Peyer's patch (tissue), 4 donors: Measurements from ENCODE around the gene C6orf47. TPM values are rescaled to one million over a fixed set of nuclear protein-coding genes. Genes with fewer than 3 reads are reported as not detected.

Source experiments
- DNase-seq, 3 donors: peaks; one replicate each; pipeline ENCODE4 v3.0.0-alpha.2; 2017 to 2019
- H3K27ac ChIP-seq, 4 donors: fragments of 200-600 bp; sonication (generic); one replicate each; pipeline ENCODE4 v1.5.1; 2016 to 2019
- H3K27me3 ChIP-seq, 2 donors: fragments of 200-600 bp; sonication (generic); one replicate each; pipeline ENCODE4 v1.5.1; 2019
- H3K36me3 ChIP-seq, 3 donors: fragments of 200-600 bp; sonication (generic); one replicate each; pipeline ENCODE4 v1.5.1; 2016 to 2019
- H3K4me1 ChIP-seq, 4 donors: fragments of 200-600 bp; sonication (generic); one replicate each; pipeline ENCODE4 v1.5.1; 2016 to 2019
- H3K4me3 ChIP-seq, 4 donors: fragments of 200-600 bp; sonication (generic); 1 replicate in 3 of 4; 2 replicates in 1 of 4; pipeline ENCODE4 v1.5.1; 2016 to 2019; ENCODE audit warnings: mild to moderate bottlenecking in 1 of 4
- H3K9me3 ChIP-seq, 4 donors: fragments of 200-600 bp; sonication (generic); one replicate each; pipeline ENCODE4 v1.5.1; 2016 to 2019; ENCODE audit warnings: mild to moderate bottlenecking in 1 of 4
- POLR2A ChIP-seq, 2 donors: fragments of 450-650 bp; IDR thresholded peaks; one replicate each; pipeline ENCODE4 v1.5.1; 2017; ENCODE audit warnings: antibody characterized with exemption in 2 of 2, mild to moderate bottlenecking in 2 of 2, moderate library complexity in 2 of 2
- total RNA-seq, 4 donors: library from RNA; depleted of rRNA; stranded (reverse); fragments of >200 nt; gene quantifications; one replicate each; pipeline ENCODE4 v1.1.0, GENCODE V29; 2016
- TF ChIP-seq, protein P1 (sequence below), 6 experiments: fragments of 450-650 bp in 4 of 6; fragments of 200-600 bp in 2 of 6; sonication (generic) in 1 of 6; IDR thresholded peaks; one replicate each; pipeline ENCODE4 v1.5.1; 2017 to 2019; ENCODE audit warnings: antibody characterized with exemption in 6 of 6, mild to moderate bottlenecking in 3 of 6, moderate library complexity in 1 of 6

C6orf47 gene
- total RNA-seq, 4 donors from 2014 or later = 26.4 to 46.7 (median 37.2) TPM

DNA sequence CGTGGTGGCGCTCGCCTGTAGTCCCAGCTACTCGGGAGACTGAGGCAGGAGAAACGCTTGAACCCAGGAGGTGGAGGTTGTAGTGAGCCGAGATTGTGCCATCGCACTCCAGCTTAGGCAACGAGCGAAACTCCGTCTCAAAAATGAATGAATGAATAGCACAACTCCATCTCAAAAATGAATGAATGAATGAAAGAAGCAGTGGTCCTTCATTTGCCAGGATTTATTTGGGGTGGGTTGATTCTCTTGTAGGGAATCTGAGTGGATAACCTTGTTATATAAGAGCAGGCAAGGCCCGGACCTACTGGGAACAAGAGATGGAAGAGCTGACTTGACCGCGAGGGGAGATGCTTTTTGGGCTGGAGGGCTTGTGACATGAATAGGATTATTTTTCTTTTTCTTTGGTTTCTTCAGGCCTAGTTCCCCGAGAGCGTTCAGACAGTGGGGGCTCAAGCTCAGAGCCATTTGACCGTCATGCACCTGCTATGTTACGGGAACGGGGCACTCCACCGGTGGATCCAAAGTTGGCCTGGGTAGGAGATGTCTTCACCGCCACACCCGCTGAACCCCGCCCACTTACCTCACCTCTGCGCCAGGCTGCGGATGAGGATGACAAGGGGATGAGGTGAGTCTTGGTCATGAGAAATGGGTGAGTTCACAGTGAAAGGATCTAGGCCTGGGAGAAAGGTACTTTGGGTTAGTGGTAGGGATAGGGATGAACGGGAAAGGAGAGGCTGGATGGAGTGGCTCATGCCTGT lies 30.2 kb downstream of the C6orf47 start:
- Histone ChIP-seq H3K9me3 (no peaks in the 10 kb centered on the region), H3K36me3 (peaks cover 0 to 99% (median 0%) of the 10 kb centered on the region in 3 donors), H3K4me1 (no peaks in the 10 kb centered on the region), H3K27ac (no peak overlapping the region), H3K27me3 (no peaks in the 10 kb centered on the region), H3K4me3 (no peak overlapping the region)
- DNase-seq = no peak
- TF ChIP-seq, protein P1, sequence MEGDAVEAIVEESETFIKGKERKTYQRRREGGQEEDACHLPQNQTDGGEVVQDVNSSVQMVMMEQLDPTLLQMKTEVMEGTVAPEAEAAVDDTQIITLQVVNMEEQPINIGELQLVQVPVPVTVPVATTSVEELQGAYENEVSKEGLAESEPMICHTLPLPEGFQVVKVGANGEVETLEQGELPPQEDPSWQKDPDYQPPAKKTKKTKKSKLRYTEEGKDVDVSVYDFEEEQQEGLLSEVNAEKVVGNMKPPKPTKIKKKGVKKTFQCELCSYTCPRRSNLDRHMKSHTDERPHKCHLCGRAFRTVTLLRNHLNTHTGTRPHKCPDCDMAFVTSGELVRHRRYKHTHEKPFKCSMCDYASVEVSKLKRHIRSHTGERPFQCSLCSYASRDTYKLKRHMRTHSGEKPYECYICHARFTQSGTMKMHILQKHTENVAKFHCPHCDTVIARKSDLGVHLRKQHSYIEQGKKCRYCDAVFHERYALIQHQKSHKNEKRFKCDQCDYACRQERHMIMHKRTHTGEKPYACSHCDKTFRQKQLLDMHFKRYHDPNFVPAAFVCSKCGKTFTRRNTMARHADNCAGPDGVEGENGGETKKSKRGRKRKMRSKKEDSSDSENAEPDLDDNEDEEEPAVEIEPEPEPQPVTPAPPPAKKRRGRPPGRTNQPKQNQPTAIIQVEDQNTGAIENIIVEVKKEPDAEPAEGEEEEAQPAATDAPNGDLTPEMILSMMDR (IDR thresholded peaks at IDR 0.05) = no peak
- no peak for TF ChIP-seq POLR2A (IDR thresholded peaks at IDR 0.05)

DNA sequence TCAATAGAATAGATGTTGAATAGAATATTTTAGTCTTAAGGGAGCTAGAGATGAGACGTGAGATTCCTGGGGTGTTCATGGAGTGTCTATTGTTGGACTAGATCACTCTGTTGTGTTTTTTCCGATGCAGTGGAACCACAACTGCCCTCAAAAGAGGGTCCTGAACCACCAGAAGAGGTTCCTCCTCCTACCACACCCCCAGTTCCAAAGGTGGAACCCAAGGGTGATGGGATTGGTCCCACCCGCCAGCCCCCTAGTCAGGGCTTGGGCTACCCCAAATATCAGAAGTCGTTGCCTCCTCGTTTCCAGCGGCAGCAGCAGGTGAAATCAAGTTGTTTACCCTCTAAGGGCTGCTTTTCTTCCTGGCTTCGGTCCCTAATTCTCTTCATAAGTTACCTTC lies 31.6 kb downstream of the C6orf47 start:
- Histone ChIP-seq H3K36me3 (peaks cover 0 to 100% (median 0%) of the 10 kb centered on the region in 3 donors), H3K4me1 (no peaks in the 10 kb centered on the region), H3K4me3 (no peak overlapping the region), H3K9me3 (no peaks in the 10 kb centered on the region), H3K27ac (no peak overlapping the region), H3K27me3 (no peaks in the 10 kb centered on the region)
- TF ChIP-seq, protein P1 (IDR thresholded peaks at IDR 0.05) = no peak
- TF ChIP-seq POLR2A (IDR thresholded peaks at IDR 0.05) = no peak
- DNase-seq = no peak

DNA sequence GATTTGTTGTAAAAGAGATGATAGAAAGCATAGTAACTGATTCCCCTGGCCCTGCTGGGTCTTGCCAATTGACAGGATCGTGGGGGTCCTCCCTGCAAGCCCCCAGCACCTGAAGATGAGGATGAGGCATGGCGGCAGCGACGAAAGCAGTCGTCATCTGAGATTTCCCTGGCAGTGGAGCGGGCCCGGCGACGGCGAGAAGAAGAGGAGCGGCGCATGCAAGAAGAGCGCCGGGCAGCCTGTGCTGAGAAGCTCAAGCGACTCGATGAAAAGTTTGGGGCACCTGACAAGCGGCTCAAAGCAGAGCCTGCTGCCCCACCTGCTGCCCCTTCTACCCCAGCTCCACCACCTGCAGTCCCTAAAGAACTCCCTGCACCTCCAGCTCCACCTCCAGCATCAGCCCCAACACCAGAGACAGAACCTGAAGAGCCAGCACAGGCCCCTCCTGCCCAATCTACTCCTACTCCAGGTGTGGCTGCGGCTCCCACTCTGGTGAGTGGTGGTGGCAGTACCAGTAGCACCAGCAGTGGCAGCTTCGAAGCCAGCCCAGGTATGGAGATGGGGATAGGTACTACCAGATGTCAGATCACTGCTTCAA lies 32.8 kb downstream of the C6orf47 start:
- Histone ChIP-seq H3K4me3 (no peak overlapping the region), H3K36me3 (peaks cover 0 to 100% (median 0%) of the 10 kb centered on the region in 3 donors), H3K9me3 (no peaks in the 10 kb centered on the region), H3K27ac (no peak overlapping the region), H3K4me1 (peaks cover 0 to under 1% (median 0%) of the 10 kb centered on the region in 4 donors), H3K27me3 (no peaks in the 10 kb centered on the region)
- TF ChIP-seq, protein P1 (IDR thresholded peaks at IDR 0.05) = no peak
- TF ChIP-seq POLR2A (IDR thresholded peaks at IDR 0.05) = no peak
- DNase-seq = no peak

DNA sequence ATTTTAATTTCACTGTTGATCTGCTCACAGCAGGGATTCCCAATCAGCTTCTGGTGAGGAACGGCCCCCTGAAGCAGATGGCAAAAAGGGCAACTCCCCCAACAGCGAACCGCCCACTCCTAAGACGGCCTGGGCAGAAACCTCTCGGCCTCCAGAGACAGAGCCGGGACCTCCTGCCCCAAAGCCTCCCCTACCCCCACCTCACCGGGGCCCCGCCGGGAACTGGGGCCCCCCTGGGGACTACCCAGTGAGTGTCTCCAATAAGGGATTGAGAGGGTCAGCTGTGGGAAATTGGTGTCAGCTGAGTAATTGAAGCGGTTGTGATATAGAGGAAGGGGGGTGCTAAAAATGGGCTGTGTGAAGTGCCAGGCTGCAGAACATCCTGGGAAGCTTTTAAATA lies 33.6 kb downstream of the C6orf47 start:
- H3K36me3 ChIP-seq = peaks cover 0 to 93% (median 0%) of the 10 kb centered on the region in 3 donors
- DNase-seq = no peak
- H3K4me3 ChIP-seq = no peak overlapping the region
- H3K27me3 ChIP-seq = no peaks in the 10 kb centered on the region
- H3K27ac ChIP-seq = no peak overlapping the region
- no peak for TF ChIP-seq POLR2A (IDR thresholded peaks at IDR 0.05)
- TF ChIP-seq, protein P1 (IDR thresholded peaks at IDR 0.05) = no peak
- H3K9me3 ChIP-seq = no peaks in the 10 kb centered on the region
- H3K4me1 ChIP-seq = peaks cover 0 to 9% (median 0%) of the 10 kb centered on the region in 4 donors

DNA sequence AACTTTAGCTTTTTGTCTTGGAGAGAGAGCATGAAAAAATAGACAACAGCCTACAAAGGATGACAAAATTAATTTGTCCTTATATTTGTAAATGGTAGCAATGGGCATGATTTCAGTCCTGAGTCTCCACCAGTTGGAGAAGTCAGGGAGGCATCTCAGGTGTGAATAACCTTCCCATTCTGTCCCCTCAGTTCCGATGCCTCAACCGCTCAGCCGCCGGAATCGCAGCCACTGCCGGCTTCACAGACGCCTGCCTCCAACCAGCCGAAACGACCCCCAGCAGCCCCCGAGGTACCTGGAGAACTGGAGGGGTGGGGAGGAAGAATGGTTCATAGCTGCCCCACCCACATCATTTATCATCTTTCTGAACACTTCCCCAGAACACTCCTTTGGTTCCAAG lies 36.5 kb downstream of the C6orf47 start:
- Histone ChIP-seq H3K36me3 (peaks cover 0 to 64% (median 0%) of the 10 kb centered on the region in 3 donors), H3K9me3 (no peaks in the 10 kb centered on the region), H3K27ac (no peak overlapping the region), H3K4me3 (no peak overlapping the region), H3K4me1 (peaks cover 0 to 16% (median 0%) of the 10 kb centered on the region in 4 donors), H3K27me3 (no peaks in the 10 kb centered on the region)
- TF ChIP-seq, protein P1 (IDR thresholded peaks at IDR 0.05) = no peak
- no peak for TF ChIP-seq POLR2A (IDR thresholded peaks at IDR 0.05)
- DNase-seq = no peak
